Stimulated activated CD4-positive, alpha-beta T cell treated with anti-CD3 and anti-CD28 coated beads, Interleukin-2, amount 100 ng/mL, for 24 hours (primary cell): ENCODE measurements around the gene ARMC8.
"Not testable (repeated sequence)": the region's sequence is repeated elsewhere in the genome, so short reads cannot be mapped to it uniquely, and the experiment has no call there.

ENCODE experiments used
- DNase-seq, 2 donors: peaks; one replicate each; pipeline ENCODE4 v3.0.0-alpha.2; 2020

ARMC8 gene

DNA sequence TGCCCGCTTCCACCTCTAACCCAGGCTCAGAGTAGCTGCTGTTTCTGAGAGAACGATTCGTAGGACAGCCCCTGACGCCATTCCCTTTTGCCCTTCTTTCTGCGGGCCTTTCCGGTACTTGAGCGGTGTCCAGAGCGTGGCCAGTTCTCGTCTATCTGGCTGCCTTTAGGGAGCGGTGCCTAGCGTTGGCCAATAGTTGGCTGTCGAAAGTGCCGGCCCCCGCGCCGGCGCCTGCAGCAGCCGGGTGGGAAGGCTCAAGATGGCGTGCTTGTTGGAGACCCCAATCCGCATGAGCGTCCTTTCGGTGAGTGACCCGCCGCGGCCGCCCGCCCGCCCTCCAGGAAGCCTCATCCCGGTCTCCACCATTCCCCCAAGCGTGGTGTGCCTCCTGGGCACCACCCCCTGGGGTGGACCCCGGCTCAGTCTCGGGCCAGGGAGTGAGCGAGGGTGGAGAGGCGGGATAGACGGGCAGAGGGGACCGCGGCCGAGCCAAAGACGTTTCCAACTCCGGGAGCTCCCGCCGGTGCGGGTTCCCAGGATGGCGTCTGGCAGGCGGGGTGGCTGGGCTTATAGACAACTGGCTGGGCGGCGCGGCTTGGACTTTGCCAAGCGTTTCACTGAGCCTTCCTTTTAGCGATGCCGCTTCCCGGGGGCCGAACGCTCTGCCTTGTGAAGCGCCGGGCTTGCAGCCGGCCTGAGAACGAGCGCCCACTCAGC, at the start of gene ARMC8:
TSS of gene ARMC8 (plus strand) at position 6 of the 717 bp plus-strand sequence. CDS start at position 260, 254 bp downstream.
- peak in 1 of 2 donors; percentile 42 for DNase-seq

- no peak for DNase-seq
Observed at GRCh38 chr3:138137861-138138260, 49.2 kb upstream of the ARMC8 start.

DNA sequence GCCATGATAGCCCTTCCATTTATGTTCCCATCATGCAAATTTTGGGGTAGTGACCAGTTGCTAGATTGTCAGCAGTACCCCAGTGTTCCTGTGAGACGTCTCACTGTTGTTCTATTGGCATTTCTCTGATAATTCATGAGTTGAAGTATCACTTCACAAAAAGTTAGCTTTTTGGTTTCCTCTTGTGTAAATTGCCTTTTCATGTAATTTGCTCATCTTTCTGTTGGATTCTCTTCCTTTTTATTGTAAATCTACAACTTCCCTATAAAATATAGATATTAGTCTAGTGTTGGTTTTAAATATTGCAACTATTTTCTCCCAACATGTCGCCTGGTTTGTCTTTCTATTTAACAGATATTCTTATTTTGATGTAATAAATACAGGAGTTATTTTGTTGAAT, 47.4 kb upstream of the ARMC8 start:
- no peak for DNase-seq

- DNase-seq: no peak
Observed at GRCh38 chr3:138140940-138141339, 46.2 kb upstream of the ARMC8 start.

DNA sequence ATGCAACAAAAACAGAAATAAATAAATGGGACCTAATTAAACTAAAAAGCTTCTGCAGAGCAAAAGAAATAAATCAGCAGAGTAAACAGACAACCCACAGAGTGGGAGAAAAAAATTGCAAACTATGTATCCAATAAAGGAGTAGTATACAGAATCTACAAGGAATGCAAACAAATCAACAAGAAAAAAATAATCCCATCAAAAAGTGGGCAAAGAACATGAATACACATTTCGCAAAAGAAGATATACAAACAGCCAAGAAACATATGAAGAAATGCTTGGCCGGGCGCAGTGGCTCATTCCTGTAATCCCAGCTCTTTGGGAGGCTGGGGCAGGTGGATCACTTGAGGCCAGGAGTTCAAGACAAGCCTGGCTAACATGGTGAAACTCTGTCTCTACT, 44.9 kb upstream of the ARMC8 start:
- not testable (repeated sequence) for DNase-seq

DNA sequence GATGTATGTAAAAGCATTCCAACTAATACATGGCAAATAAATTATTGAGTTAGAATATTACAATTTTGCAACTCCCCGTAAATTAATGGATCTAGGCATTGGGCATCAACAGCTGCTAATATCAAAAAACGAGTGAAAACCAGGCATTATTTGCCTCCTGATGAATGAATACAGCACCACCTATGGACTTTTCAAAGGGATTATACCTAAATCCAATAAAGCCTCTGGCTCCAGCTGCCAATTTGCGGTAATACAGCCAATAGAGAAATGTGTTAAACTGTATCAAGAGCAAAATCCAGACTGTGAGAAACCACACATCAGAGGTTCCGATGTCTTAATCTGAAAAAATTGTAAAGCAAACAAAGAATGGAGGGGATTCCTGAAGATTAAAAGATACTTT, 38.6 kb upstream of the ARMC8 start:
- no peak for DNase-seq

GRCh38 chr3:138154534-138154933, 32.6 kb upstream of the ARMC8 start:
- DNase-seq: no peak

DNA sequence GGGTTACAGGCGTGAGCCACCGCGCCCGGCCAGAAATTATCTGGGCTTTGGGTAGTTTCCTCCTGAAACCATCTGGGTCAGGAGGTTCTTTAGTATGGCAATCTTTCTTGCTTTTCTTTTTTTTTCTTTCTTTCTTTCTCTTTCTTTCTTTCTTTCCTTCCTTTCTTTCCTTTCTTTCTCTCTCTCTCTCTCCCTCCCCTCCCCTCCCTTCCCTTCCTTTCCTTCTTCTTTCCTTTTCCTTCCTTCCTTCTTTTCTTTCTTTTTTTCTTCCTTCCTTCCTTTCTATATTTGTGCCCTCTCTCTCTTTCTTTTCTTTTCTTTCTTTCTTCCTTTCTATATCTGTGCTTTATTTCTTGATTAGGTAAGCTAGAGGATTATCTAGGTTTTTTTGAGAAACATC, 29.4 kb upstream of the ARMC8 start:
- DNase-seq: no peak

- DNase-seq: no peak
Observed at GRCh38 chr3:138165061-138165460, 22.0 kb upstream of the ARMC8 start.

GRCh38 chr3:138172625-138173024, 14.5 kb upstream of the ARMC8 start:
- no peak for DNase-seq

GRCh38 chr3:138173769-138174420, 13.2 kb upstream of the ARMC8 start:
- no peak for DNase-seq

- DNase-seq: peak; percentile 70 to 77
Observed at GRCh38 chr3:138174421-138175131, 12.5 kb upstream of the ARMC8 start, which contains the start of gene DBR1. DBR1 (minus strand) TSS chr3:138174921; CDS start chr3:138174795, 126 bp downstream.

DNA sequence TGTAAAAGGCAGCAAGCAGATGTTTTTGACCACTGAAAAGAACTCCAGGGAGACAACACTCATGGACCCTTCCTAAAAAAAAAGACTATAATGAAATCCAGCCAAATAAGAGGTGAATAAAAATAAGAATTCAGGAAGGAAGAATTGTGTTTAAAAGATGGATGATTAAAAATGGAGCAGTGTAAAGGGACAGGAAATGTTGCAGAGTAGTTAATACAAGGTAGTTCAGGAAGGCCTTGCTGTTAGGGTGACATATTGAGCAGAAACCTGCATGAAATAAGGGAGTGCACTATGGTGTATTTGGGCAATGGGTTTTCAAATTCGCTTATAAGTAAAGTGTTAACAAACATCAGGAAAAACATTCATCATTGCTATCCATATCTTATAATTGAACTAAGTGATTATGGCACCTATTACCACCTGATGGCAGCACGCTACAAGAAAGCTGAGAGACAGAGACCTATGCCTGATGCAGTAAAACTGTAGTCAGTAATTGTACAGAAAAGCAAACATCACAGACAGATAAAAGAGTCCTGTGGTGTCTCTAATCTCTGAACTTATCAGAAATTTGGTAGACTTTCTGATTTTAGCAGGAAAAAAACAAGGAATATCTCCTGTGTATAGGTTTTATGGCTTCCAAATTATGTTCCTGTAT, 6.6 kb upstream of the ARMC8 start:
- DNase-seq: no peak

- DNase-seq: no peak
Observed at GRCh38 chr3:138184994-138185393, 2.1 kb upstream of the ARMC8 start.

DNA sequence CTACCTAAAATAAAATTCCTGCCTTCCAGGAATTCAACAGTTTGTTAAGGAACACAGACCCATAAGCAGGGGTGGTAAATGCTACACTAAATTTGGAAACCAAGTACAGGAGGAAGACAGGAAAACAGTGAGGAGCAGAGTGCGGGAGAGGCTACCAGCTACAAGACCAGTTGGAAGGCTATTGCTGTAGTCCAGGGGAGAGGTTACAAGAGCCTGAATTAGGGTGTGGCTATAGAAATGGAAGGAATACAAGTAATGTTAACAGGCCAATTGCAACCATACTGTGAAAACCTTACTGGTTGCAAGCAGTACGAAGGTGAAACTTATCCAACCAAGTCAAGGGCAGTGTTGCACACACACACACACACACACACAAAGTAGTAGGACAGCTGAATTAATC, 880 bp upstream of the ARMC8 start:
- no peak for DNase-seq

DNA sequence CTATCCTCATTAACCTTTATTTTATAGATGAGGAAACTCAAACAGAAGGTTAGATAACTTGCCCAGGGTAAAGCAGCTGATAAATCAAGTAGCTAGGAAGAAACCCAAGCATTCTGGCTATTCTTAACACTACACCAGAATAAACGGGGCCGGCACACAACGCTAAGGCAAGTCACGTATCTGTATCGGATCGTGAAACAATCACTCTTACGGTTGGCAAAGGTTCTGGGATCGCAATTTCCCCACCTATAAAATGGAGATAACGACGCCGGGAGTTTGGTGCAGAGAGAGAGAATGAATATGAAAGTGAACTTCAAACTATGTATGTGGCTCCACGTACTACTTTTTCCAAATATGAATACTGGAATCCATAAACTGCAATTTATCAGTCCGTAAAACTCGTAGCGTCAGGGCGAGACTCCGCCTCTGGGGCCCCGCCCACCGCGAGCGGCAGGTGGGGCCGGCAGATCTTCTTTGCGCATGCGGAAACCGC, 252 bp upstream of the ARMC8 start:
- DNase-seq: peak; percentile 89 to 90

- DNase-seq: peak in 1 of 2 donors; percentile 47
Observed at GRCh38 chr3:138188013-138188730, 1.1 kb downstream of the ARMC8 start.

- DNase-seq: no peak
Observed at GRCh38 chr3:138195481-138195880, 8.4 kb downstream of the ARMC8 start.

GRCh38 chr3:138196023-138196422, 8.9 kb downstream of the ARMC8 start:
- DNase-seq: no peak

GRCh38 chr3:138197058-138197457, 10.0 kb downstream of the ARMC8 start:
- no peak for DNase-seq

DNA sequence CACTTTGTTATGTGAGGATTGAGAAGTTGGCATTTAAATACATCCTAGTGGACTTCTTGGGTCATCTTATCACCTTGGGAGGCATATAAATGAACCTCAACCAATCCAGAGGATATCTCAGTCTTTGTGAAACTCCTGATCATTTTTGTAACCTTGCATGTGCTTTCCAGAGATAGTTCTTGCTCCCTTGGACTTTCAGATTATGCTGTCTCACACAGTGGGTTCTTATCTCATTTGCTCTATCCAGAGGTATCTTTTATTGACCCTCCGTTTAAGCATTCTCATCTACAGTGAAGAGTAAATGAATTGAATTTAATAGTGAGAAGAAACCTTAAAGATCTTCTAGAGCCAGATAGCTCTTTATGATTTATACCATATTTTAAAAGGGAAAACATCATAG, 10.4 kb downstream of the ARMC8 start:
- DNase-seq: no peak

- no peak for DNase-seq
Observed at GRCh38 chr3:138199851-138200250, 12.8 kb downstream of the ARMC8 start.
